Endothelial cell of umbilical vein (primary cell): ENCODE measurements around the gene CNGB1. TPM values are rescaled to one million over a fixed set of nuclear protein-coding genes. Genes with fewer than 3 reads are reported as not detected.

Source experiments
- BruUV-seq: library from RNA; stranded (reverse); fragments of 400-500 nt; replicated peaks from 2 replicates; lab custom pipeline; 2021; lab: Mats Ljungman, UMichigan
- CTCF ChIA-PET: fragments of 300-600, 350-600 bp; sonication (Branson Sonifier 250); formaldehyde crosslinking; loops from one replicate; lab custom pipeline; 2021; ENCODE audit warnings: antibody characterized with exemption, inconsistent platforms; lab: Charles Lee
- POLR2A ChIA-PET: fragments of 300-600, 350-600 bp; sonication (Branson Sonifier 250); formaldehyde crosslinking; loops from one replicate; lab custom pipeline; 2021; ENCODE audit warnings: antibody characterized with exemption, inconsistent platforms; lab: Charles Lee
- DNase-seq: peaks from one replicate; pipeline ENCODE4 v3.0.0-alpha.2; 2011; ENCODE audit warnings: low read depth, low spot score
- FAIRE-seq: peaks from 2 replicates; lab custom pipeline; 2011; peaks lifted over from hg19 to GRCh38; lab: Jason Lieb, UNC
- H2AFZ ChIP-seq: 2 replicates; pipeline ENCODE4 v1.6.0; 2012; ENCODE audit warnings: low read depth, low read length, control low read depth, inconsistent platforms
- H3K27ac ChIP-seq: 2 replicates; pipeline ENCODE4 v1.5.1; 2011; ENCODE audit warnings: low read depth, mild to moderate bottlenecking, control low read depth, low read length, moderate library complexity; ENCODE audit not compliant: insufficient read depth
- H3K27me3 ChIP-seq, 2 experiments: 2 replicates each; pipeline versions ENCODE4 v1.6.0 to v1.6.1; 2011; ENCODE audit warnings: low read length in 2 of 2, mixed read lengths in 1 of 2; ENCODE audit not compliant: control insufficient read depth in 2 of 2, insufficient read depth in 2 of 2
- H3K36me3 ChIP-seq, 2 experiments: 2 replicates in 1 of 2; 3 replicates in 1 of 2; pipeline ENCODE4 v1.5.1; 2011; ENCODE audit warnings: low read length in 2 of 2, mild to moderate bottlenecking in 1 of 2, moderate library complexity in 1 of 2; ENCODE audit not compliant: control insufficient read depth in 2 of 2, insufficient read depth in 2 of 2; ENCODE audit errors: extremely low read depth in 1 of 2
- H3K4me1 ChIP-seq: 3 replicates; pipeline ENCODE4 v1.5.1; 2011; ENCODE audit warnings: mild to moderate bottlenecking, low read length; ENCODE audit not compliant: control insufficient read depth, insufficient read depth; ENCODE audit errors: extremely low read depth
- H3K4me2 ChIP-seq: 2 replicates; pipeline ENCODE4 v1.6.1; 2011; ENCODE audit warnings: low read length, control low read depth, mixed read lengths; ENCODE audit not compliant: insufficient read depth
- H3K4me3 ChIP-seq, 3 experiments: fragments of 200-600 bp in 1 of 3; sonication (generic), shearing (Covaris generic) in 1 of 3; replicated peaks in 1 of 3; 2 replicates each; pipeline ENCODE4 v1.5.1; 2011 to 2016; ENCODE audit warnings: control low read depth in 3 of 3, low read length in 3 of 3, mild to moderate bottlenecking in 2 of 3, inconsistent platforms in 1 of 3, low read depth in 1 of 3, moderate library complexity in 1 of 3; ENCODE audit not compliant: insufficient read depth in 1 of 3
- H3K79me2 ChIP-seq: 2 replicates; pipeline ENCODE4 v1.6.0; 2012; ENCODE audit warnings: low read length, inconsistent platforms; ENCODE audit not compliant: control insufficient read depth, insufficient read depth
- H3K9ac ChIP-seq: replicated peaks from 2 replicates; pipeline ENCODE3; 2011; ENCODE audit warnings: low read length, control low read depth; ENCODE audit not compliant: insufficient read depth; ENCODE audit errors: extremely low read depth
- H3K9me1 ChIP-seq: replicated peaks from 3 replicates; pipeline ENCODE4 v1.6.0; 2011; ENCODE audit warnings: mild to moderate bottlenecking, low read length; ENCODE audit not compliant: control insufficient read depth, insufficient read depth; ENCODE audit errors: extremely low read depth
- H3K9me3 ChIP-seq: replicated peaks from 2 replicates; pipeline ENCODE4 v1.5.1; 2012; ENCODE audit warnings: low read length, inconsistent platforms; ENCODE audit not compliant: control insufficient read depth, insufficient read depth
- H4K20me1 ChIP-seq: replicated peaks from 2 replicates; pipeline ENCODE3; 2011; ENCODE audit warnings: mild to moderate bottlenecking, low read length; ENCODE audit not compliant: control insufficient read depth, insufficient read depth; ENCODE audit errors: extremely low read depth
- EZH2 ChIP-seq: IDR thresholded peaks from 2 replicates; pipeline ENCODE4 v1.6.1; 2012; ENCODE audit warnings: borderline replicate concordance, low read depth, mild to moderate bottlenecking, moderate library complexity, low read length, inconsistent platforms; ENCODE audit not compliant: severe bottlenecking
- FOS ChIP-seq: IDR thresholded peaks from 2 replicates; pipeline ENCODE4 v1.6.1; 2011; ENCODE audit warnings: mild to moderate bottlenecking, low read length, moderate library complexity, borderline replicate concordance; ENCODE audit not compliant: insufficient read depth
- GATA2 ChIP-seq: IDR thresholded peaks from 2 replicates; pipeline ENCODE4 v1.7.0; 2011; ENCODE audit warnings: low read depth, mild to moderate bottlenecking, moderate library complexity, mixed read lengths, low read length; ENCODE audit not compliant: insufficient read length, insufficient read depth
- JUN ChIP-seq: IDR thresholded peaks from 2 replicates; pipeline ENCODE4 v1.6.1; 2011; ENCODE audit warnings: borderline replicate concordance, low read depth; ENCODE audit not compliant: insufficient read length, insufficient read depth
- MYC ChIP-seq: IDR thresholded peaks from one replicate; pipeline ENCODE4 v1.6.1; 2011; ENCODE audit warnings: mild to moderate bottlenecking, low read depth, low read length
- POLR2A ChIP-seq: IDR thresholded peaks from 2 replicates; pipeline ENCODE4 v1.6.1; 2012; ENCODE audit warnings: low read depth, mild to moderate bottlenecking, control low read depth, low read length
- POLR2AphosphoS5 ChIP-seq: IDR thresholded peaks from 2 replicates; pipeline ENCODE4 v1.6.1; 2012; ENCODE audit warnings: low read depth, mild to moderate bottlenecking, control low read depth, low read length, moderate library complexity; ENCODE audit not compliant: insufficient read depth
- dilution Hi-C: fragments of 300-500 bp; cut with MboI; formaldehyde crosslinking; loops from one replicate; pipeline ENCODE4 v1.15.0; 2019; ENCODE audit warnings: low sequenced_read_pairs; ENCODE audit not compliant: extremely low pct_ligation_motif_present
- intact Hi-C: fragments of 100-400 bp; cut with micrococcal nuclease; formaldehyde crosslinking; loops from one replicate; pipeline ENCODE4 v1.10.0; 2022
- polyA plus RNA-seq, 4 experiments: library from polyadenylated mRNA; depleted of rRNA in 3 of 4; stranded (reverse) in 3 of 4; unstranded in 1 of 4; fragments of >200 nt; gene quantifications; 2 replicates each; pipeline versions ENCODE4 v1.2.1 to v1.2.3, GENCODE V29; 2011 to 2012; ENCODE audit warnings: missing spikeins in 1 of 4
- total RNA-seq: library from RNA; stranded (reverse); gene quantifications from 2 replicates; pipeline ENCODE4 v1.2.3, GENCODE V29; 2021
- TF ChIP-seq, protein P1 (sequence below): IDR thresholded peaks from 2 replicates; pipeline ENCODE4 v1.6.1; 2011; ENCODE audit not compliant: insufficient read depth, insufficient read length
- TF ChIP-seq, protein P2 (sequence below), 2 donors: IDR thresholded peaks; 1 replicate in 1 of 2; 2 replicates in 1 of 2; pipeline ENCODE4 v1.5.1; 2011; ENCODE audit warnings: low read length in 2 of 2, mild to moderate bottlenecking in 2 of 2, moderate library complexity in 2 of 2, control low read depth in 1 of 2, inconsistent platforms in 1 of 2, low read depth in 1 of 2; ENCODE audit not compliant: insufficient read depth in 1 of 2; ENCODE audit errors: extremely low read depth in 1 of 2

The CNGB1 gene
- total and polyA plus RNA-seq, 2 donors (not counting 3 experiments of a cell fraction or from before 2014, with no cell fraction given): not detected

DNA sequence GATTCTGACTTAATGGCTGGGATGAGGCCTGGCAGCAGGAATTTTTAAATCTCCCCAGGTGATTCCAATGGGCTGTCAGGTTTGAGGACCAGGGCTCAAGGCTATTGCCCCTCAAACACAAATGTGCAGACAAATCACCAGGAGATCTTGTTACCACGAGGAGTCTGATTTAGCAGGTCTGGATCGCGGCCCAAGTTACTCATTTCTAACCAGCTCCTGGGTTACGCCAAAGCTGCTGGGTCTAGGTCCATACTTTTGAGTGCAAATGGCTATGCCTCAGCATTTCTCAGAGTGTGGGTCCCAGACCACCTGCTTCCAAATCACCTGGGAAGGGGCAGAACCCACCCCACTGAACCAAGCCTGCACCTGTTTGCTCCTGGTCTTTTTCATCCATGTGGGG is 33.1 kb downstream of the CNGB1 start:
- BruUV-seq: no TSS peak
- no peak overlapping the region for H3K9ac ChIP-seq
- POLR2A ChIA-PET: no interaction called here
- TF ChIP-seq FOS: no peak
- TF ChIP-seq MYC: no peak
- TF ChIP-seq POLR2AphosphoS5: no peak
- FAIRE-seq: no peak
- H3K4me3 ChIP-seq: no peak overlapping the region
- no peaks in the 10 kb centered on the region for H4K20me1 ChIP-seq
- H3K4me2 ChIP-seq: no peak overlapping the region
- intact Hi-C loops (no loop called here), dilution Hi-C loops (no loop called here)
- H3K27ac ChIP-seq: no peak overlapping the region
- no peak for DNase-seq
- no peaks in the 10 kb centered on the region for H3K9me3 ChIP-seq
- no peak overlapping the region for H2AFZ ChIP-seq
- no peaks in the 10 kb centered on the region for H3K79me2 ChIP-seq
- H3K9me1 ChIP-seq: no peaks in the 10 kb centered on the region
- no peaks in the 10 kb centered on the region for H3K4me1 ChIP-seq
- H3K36me3 ChIP-seq: no peaks in the 10 kb centered on the region
- CTCF ChIA-PET: interaction anchor here (1.4 to 1.5 kb wide), 2 partner anchors 10 to 36 kb away, joined by 3 to 5 read pairs; no protein-coding TSS in a partner anchor
- H3K27me3 ChIP-seq: no peaks in the 10 kb centered on the region

DNA sequence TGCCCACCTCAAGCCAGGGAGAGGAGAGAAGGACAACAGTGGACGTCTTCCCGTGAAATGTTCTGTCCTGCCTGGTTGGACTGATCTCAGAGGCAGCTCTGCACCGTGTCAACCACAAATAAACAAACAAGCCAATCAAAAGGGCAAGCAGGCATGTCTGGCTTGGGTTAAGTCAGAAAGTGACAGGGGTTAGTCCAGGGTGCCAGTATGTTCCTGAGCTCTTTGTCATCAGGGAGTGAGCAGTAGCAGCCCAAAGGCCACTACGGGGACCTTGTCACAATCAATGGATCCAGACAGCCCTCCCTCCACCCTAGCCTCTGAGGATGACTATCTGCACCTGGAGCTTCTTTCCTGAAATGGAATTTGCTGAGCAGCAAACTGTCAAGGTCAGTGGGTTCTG is 35.0 kb downstream of the CNGB1 start:
- H3K36me3 ChIP-seq: no peaks in the 10 kb centered on the region
- H3K27me3 ChIP-seq: no peaks in the 10 kb centered on the region
- no peaks in the 10 kb centered on the region for H3K79me2 ChIP-seq
- TF ChIP-seq POLR2AphosphoS5 (no peak), POLR2A (no peak), EZH2 (no peak), MYC (no peak), JUN (no peak), GATA2 (no peak), FOS (no peak)
- TF ChIP-seq, protein P1, sequence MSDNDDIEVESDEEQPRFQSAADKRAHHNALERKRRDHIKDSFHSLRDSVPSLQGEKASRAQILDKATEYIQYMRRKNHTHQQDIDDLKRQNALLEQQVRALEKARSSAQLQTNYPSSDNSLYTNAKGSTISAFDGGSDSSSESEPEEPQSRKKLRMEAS: no peak
- TF ChIP-seq, protein P2, sequence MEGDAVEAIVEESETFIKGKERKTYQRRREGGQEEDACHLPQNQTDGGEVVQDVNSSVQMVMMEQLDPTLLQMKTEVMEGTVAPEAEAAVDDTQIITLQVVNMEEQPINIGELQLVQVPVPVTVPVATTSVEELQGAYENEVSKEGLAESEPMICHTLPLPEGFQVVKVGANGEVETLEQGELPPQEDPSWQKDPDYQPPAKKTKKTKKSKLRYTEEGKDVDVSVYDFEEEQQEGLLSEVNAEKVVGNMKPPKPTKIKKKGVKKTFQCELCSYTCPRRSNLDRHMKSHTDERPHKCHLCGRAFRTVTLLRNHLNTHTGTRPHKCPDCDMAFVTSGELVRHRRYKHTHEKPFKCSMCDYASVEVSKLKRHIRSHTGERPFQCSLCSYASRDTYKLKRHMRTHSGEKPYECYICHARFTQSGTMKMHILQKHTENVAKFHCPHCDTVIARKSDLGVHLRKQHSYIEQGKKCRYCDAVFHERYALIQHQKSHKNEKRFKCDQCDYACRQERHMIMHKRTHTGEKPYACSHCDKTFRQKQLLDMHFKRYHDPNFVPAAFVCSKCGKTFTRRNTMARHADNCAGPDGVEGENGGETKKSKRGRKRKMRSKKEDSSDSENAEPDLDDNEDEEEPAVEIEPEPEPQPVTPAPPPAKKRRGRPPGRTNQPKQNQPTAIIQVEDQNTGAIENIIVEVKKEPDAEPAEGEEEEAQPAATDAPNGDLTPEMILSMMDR (IDR thresholded peaks at IDR 0.05; ENCODE audit: extremely low read depth in 1 of 2, insufficient read depth in 1 of 2, low read depth in 1 of 2, low read length in 2 of 2): no peak
- H2AFZ ChIP-seq: no peak overlapping the region
- ChIA-PET CTCF (no interaction called here), POLR2A (no interaction called here)
- FAIRE-seq (no peak), DNase-seq (no peak)
- H3K9me1 ChIP-seq: no peaks in the 10 kb centered on the region
- H4K20me1 ChIP-seq: no peaks in the 10 kb centered on the region
- dilution Hi-C loops (no loop called here), intact Hi-C loops (no loop called here)
- H3K4me3 ChIP-seq: no peak overlapping the region
- H3K9me3 ChIP-seq: no peaks in the 10 kb centered on the region
- no TSS peak for BruUV-seq
- no peak overlapping the region for H3K9ac ChIP-seq
- H3K4me1 ChIP-seq: no peaks in the 10 kb centered on the region
- H3K4me2 ChIP-seq: no peak overlapping the region
- H3K27ac ChIP-seq: no peak overlapping the region
